Nasal cavity respiratory epithelium epithelial cell of viscerocranial mucosa (primary cell): ENCODE results near the gene RIOK3. TPM values are rescaled to one million over a fixed set of nuclear protein-coding genes. Genes with fewer than 3 reads are reported as not detected.

Experiments used
- total RNA-seq: library from RNA; depleted of rRNA; stranded (reverse); fragments of >200 nt; gene quantifications from 2 replicates; pipeline ENCODE4 v1.2.3, GENCODE V29; 2014

Gene RIOK3
- total RNA-seq, result 148 and 173 TPM in 2 replicates

DNA sequence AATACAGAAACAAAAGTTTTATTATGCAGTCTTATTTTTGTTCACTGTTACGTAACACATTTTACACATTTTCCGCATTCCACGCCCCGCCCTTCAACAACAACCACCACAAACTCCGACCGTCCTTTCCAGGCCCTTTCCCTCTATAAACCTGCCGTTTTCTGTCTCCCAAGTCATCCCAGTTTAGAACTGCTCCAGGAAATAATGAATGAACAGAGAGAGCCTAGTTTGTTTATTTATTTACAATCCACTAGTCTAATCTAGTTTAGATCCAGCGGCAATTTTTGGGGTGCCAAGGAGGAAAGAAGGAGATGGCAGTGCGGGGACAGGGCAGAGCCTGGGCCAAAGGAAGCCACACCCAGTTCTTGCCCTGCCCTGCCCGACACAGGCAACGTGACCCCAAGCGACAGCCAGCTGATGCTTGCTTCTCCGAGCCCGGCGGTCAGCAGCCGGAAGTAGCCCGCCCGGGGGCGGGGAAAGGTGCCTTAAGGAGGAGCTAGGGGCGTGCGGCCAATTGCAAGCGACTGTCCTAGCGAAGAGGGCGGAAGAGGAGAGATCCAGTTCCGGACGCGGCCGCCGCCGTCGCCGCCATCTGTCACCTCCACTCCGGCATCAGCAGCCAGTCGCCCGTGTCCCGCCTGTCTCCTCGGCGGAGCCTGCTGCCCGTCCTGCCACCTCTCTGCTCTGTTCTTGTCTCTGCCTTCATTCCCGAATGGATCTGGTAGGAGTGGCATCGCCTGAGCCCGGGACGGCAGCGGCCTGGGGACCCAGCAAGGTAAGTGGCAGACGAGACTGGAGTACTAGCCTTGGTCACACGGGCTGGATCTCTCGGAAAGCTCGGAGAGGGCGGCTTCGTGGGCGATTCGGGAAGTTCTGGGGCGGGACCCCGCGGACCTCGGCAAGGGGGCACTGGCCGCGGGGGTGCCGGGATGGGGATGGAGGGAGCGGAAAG lies at the start of gene RIOK3:
Gene RIOK3 (plus strand): TSS at position 560 of the 952 bp plus-strand sequence. CDS start 153 bp downstream, at position 713.

DNA sequence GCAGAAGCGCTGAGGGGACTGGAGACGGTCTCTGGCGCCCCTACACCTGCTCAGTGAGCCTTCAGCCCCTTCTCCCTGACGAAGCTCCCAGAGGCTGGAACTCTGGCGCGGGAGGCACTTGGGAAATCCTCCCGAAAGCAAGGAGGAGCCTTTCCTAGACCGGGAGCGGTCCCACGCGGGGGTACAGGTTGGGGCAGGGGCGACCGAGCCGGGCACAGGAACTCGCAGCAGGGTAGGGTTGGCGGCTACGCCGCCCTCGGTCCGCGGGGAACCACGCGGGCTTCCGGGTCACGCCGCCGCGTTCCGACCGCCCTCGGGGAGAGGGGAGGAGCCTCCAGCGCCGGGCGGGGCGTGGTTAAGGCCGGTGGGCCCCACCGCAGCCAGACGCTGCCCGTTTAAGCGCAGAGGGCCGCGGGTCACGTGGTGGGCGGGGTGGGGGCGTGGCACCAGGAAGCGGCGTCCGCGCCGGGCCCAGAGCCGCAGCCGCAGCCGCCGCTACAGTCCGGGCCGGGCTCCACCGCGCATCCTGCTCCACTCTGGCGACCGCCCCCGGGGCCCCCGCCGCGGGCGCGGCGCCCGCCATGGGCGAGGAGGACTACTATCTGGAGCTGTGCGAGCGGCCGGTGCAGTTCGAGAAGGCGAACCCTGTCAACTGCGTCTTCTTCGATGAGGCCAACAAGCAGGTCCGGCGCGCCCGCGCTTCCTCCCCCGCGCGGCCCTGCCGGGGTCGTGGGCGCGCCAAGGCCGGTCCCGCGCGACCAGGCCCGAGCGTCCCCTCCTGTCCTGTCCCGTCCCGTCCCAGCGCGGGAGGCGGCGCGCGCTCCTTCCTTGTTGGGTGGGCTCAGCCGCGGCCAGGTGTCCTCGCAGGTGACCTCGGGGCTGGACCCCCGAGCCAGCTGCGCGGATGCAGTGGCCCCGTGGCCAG lies 50.2 kb downstream of the RIOK3 start, which contains the start of gene RMC1:
Gene RMC1 (plus strand): TSS at position 474 of the 925 bp plus-strand sequence. CDS start 108 bp downstream, at position 582.

Other genes with a start within 250 kb of the RIOK3 start
- 35.8 and 38.3 TPM in 2 replicates for gene RMC1, start 50.2 kb downstream of the RIOK3 start, total RNA-seq
- gene NPC1, start 133.2 kb downstream of the RIOK3 start, total RNA-seq, result 154 and 225 TPM in 2 replicates
- 8.9 and 23.4 TPM in 2 replicates for gene ANKRD29, start 209.6 kb downstream of the RIOK3 start, total RNA-seq
- gene LAMA3, start 236.2 kb downstream of the RIOK3 start, total RNA-seq, result 859 and 1,149 TPM in 2 replicates